ENCODE measurements around the gene SIDT2.

Gene SIDT2

GRCh38 chr11:117221775-117222517 is 43.4 kb downstream of the SIDT2 start:
- peaks cover 11% of the 10 kb centered on the region for H3K27me3 Mint-ChIP-seq (ENCODE audit: low read depth, poor library complexity)
- peak; percentile 33 for DNase-seq
- H3K36me3 Mint-ChIP-seq (ENCODE audit: low read depth), result peaks cover 29% of the 10 kb centered on the region
- no peaks in the 10 kb centered on the region for H3K9me3 Mint-ChIP-seq
- no peak for TF ChIP-seq CTCF (IDR thresholded peaks at IDR 0.05)
- peak overlapping the region; percentile 32 for H3K4me3 Mint-ChIP-seq
- H3K27ac Mint-ChIP-seq, result peak overlapping the region; percentile 75
- H3K4me1 Mint-ChIP-seq, result peaks cover 97% of the 10 kb centered on the region

DNA sequence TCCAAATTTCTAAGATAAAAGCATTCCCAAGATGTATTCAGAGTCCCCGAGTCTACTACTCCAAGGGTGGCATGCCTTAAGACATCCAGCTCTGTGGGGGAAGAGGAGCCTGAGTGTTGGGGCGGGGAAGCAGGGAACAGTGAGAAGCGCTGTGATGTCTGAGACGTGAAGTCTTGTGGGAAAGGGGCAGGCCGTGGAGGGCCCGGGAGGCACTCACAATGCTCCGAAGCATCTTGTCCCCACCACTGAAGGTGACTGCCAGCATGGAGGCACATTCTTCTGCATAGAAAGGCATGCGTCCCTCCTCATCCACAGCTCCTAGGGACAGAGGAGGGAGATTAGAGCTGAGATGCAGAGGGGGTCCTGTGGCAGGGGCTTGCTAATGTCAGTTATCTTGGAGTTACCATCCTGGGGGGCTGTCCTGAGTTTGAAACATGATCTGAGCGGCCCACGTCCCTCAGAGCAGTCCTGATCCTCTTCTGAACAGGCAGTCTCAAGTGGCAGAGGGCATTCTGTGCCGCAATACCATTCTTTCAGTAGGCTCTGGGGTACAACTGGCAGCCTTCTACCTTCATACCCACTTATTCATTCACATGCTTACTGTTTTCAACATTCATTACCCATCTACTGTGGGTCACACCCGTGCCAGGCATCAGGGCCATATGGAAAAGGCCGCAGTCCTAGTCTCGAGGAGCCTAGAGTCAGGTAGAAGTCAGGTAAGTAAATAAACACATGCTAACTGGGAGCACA is 44.6 kb downstream of the SIDT2 start:
- peak overlapping the region; percentile 50 for H3K27ac Mint-ChIP-seq
- H3K9me3 Mint-ChIP-seq, result no peaks in the 10 kb centered on the region
- peaks cover 10% of the 10 kb centered on the region for H3K27me3 Mint-ChIP-seq (ENCODE audit: low read depth, poor library complexity)
- H3K36me3 Mint-ChIP-seq (ENCODE audit: low read depth), result peaks cover 23% of the 10 kb centered on the region
- no peak overlapping the region for H3K4me3 Mint-ChIP-seq
- DNase-seq, result no peak
- no peak for TF ChIP-seq CTCF (IDR thresholded peaks at IDR 0.05)
- H3K4me1 Mint-ChIP-seq, result peaks cover 85% of the 10 kb centered on the region

GRCh38 chr11:117223741-117224689 is 45.5 kb downstream of the SIDT2 start:
- Mint-ChIP-seq H3K27me3 (ENCODE audit: low read depth, poor library complexity) (peaks cover 6% of the 10 kb centered on the region), H3K36me3 (ENCODE audit: low read depth) (peaks cover 18% of the 10 kb centered on the region), H3K4me1 (peaks cover 77% of the 10 kb centered on the region), H3K27ac (peak overlapping the region; percentile 90), H3K9me3 (no peaks in the 10 kb centered on the region), H3K4me3 (peak overlapping the region; percentile 12)
- DNase-seq, result no peak
- TF ChIP-seq CTCF (IDR thresholded peaks at IDR 0.05), result no peak

DNA sequence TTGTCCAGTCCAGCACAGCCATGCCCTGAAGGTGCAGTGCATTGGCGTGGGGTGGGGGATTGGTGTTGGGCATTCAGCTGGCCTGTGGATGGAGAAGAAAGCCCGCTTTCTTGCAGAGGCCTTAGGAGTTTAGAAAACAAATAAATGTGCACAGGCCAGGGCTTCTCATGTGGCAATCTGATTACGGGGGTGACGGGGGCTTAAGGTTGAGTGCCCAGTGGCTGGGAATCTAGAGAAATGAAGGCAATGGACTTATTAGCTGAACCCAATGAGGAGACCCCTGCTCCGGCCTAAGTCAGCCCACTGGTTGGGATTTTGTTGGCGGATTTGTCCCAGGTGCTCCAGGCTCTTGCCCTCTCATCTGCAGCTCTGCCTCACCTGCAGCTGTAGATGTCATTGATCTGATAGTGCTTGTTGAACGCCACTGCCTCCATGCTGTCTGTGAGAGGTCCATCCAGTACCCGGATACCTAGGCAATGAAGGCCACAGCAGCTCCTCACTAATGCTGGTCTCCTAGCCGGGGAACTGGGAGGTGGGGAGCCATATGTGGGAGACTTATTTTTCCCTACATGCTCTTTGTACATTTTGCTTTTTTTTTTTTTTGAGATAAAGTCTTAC is 47.1 kb downstream of the SIDT2 start:
- DNase-seq, result no peak
- no peak for TF ChIP-seq CTCF (IDR thresholded peaks at IDR 0.05)
- Mint-ChIP-seq H3K27me3 (ENCODE audit: low read depth, poor library complexity) (peaks cover 6% of the 10 kb centered on the region), H3K4me1 (peaks cover 74% of the 10 kb centered on the region), H3K36me3 (ENCODE audit: low read depth) (peaks cover 13% of the 10 kb centered on the region), H3K27ac (no peak overlapping the region), H3K4me3 (no peak overlapping the region), H3K9me3 (no peaks in the 10 kb centered on the region)

All from nephron progenitor cell (in vitro differentiated cells).